Endothelial cell of umbilical vein (primary cell): ENCODE measurements around the gene MRPL27. TPM values are rescaled to one million over a fixed set of nuclear protein-coding genes. Genes with fewer than 3 reads are reported as not detected.

Experiments used
- BruUV-seq: library from RNA; stranded (reverse); fragments of 400-500 nt; replicated peaks from 2 replicates; lab custom pipeline; 2021; lab: Mats Ljungman, UMichigan
- CTCF ChIA-PET: fragments of 300-600, 350-600 bp; sonication (Branson Sonifier 250); formaldehyde crosslinking; loops from one replicate; lab custom pipeline; 2021; ENCODE audit warnings: antibody characterized with exemption, inconsistent platforms; lab: Charles Lee
- POLR2A ChIA-PET: fragments of 300-600, 350-600 bp; sonication (Branson Sonifier 250); formaldehyde crosslinking; loops from one replicate; lab custom pipeline; 2021; ENCODE audit warnings: antibody characterized with exemption, inconsistent platforms; lab: Charles Lee
- DNase-seq: peaks from one replicate; pipeline ENCODE4 v3.0.0-alpha.2; 2011; ENCODE audit warnings: low read depth, low spot score
- FAIRE-seq: peaks from 2 replicates; lab custom pipeline; 2011; peaks lifted over from hg19 to GRCh38; lab: Jason Lieb, UNC
- H2AFZ ChIP-seq: 2 replicates; pipeline ENCODE4 v1.6.0; 2012; ENCODE audit warnings: low read depth, low read length, control low read depth, inconsistent platforms
- H3K27ac ChIP-seq: 2 replicates; pipeline ENCODE4 v1.5.1; 2011; ENCODE audit warnings: low read depth, mild to moderate bottlenecking, control low read depth, low read length, moderate library complexity; ENCODE audit not compliant: insufficient read depth
- H3K27me3 ChIP-seq, 2 experiments: 2 replicates each; pipeline versions ENCODE4 v1.6.0 to v1.6.1; 2011; ENCODE audit warnings: low read length in 2 of 2, mixed read lengths in 1 of 2; ENCODE audit not compliant: control insufficient read depth in 2 of 2, insufficient read depth in 2 of 2
- H3K36me3 ChIP-seq, 2 experiments: 2 replicates in 1 of 2; 3 replicates in 1 of 2; pipeline ENCODE4 v1.5.1; 2011; ENCODE audit warnings: low read length in 2 of 2, mild to moderate bottlenecking in 1 of 2, moderate library complexity in 1 of 2; ENCODE audit not compliant: control insufficient read depth in 2 of 2, insufficient read depth in 2 of 2; ENCODE audit errors: extremely low read depth in 1 of 2
- H3K4me1 ChIP-seq: 3 replicates; pipeline ENCODE4 v1.5.1; 2011; ENCODE audit warnings: mild to moderate bottlenecking, low read length; ENCODE audit not compliant: control insufficient read depth, insufficient read depth; ENCODE audit errors: extremely low read depth
- H3K4me2 ChIP-seq: 2 replicates; pipeline ENCODE4 v1.6.1; 2011; ENCODE audit warnings: low read length, control low read depth, mixed read lengths; ENCODE audit not compliant: insufficient read depth
- H3K4me3 ChIP-seq, 3 experiments: fragments of 200-600 bp in 1 of 3; sonication (generic), shearing (Covaris generic) in 1 of 3; replicated peaks in 1 of 3; 2 replicates each; pipeline ENCODE4 v1.5.1; 2011 to 2016; ENCODE audit warnings: control low read depth in 3 of 3, low read length in 3 of 3, mild to moderate bottlenecking in 2 of 3, inconsistent platforms in 1 of 3, low read depth in 1 of 3, moderate library complexity in 1 of 3; ENCODE audit not compliant: insufficient read depth in 1 of 3
- H3K79me2 ChIP-seq: 2 replicates; pipeline ENCODE4 v1.6.0; 2012; ENCODE audit warnings: low read length, inconsistent platforms; ENCODE audit not compliant: control insufficient read depth, insufficient read depth
- H3K9ac ChIP-seq: replicated peaks from 2 replicates; pipeline ENCODE3; 2011; ENCODE audit warnings: low read length, control low read depth; ENCODE audit not compliant: insufficient read depth; ENCODE audit errors: extremely low read depth
- H3K9me1 ChIP-seq: replicated peaks from 3 replicates; pipeline ENCODE4 v1.6.0; 2011; ENCODE audit warnings: mild to moderate bottlenecking, low read length; ENCODE audit not compliant: control insufficient read depth, insufficient read depth; ENCODE audit errors: extremely low read depth
- H3K9me3 ChIP-seq: replicated peaks from 2 replicates; pipeline ENCODE4 v1.5.1; 2012; ENCODE audit warnings: low read length, inconsistent platforms; ENCODE audit not compliant: control insufficient read depth, insufficient read depth
- H4K20me1 ChIP-seq: replicated peaks from 2 replicates; pipeline ENCODE3; 2011; ENCODE audit warnings: mild to moderate bottlenecking, low read length; ENCODE audit not compliant: control insufficient read depth, insufficient read depth; ENCODE audit errors: extremely low read depth
- EZH2 ChIP-seq: IDR thresholded peaks from 2 replicates; pipeline ENCODE4 v1.6.1; 2012; ENCODE audit warnings: borderline replicate concordance, low read depth, mild to moderate bottlenecking, moderate library complexity, low read length, inconsistent platforms; ENCODE audit not compliant: severe bottlenecking
- FOS ChIP-seq: IDR thresholded peaks from 2 replicates; pipeline ENCODE4 v1.6.1; 2011; ENCODE audit warnings: mild to moderate bottlenecking, low read length, moderate library complexity, borderline replicate concordance; ENCODE audit not compliant: insufficient read depth
- GATA2 ChIP-seq: IDR thresholded peaks from 2 replicates; pipeline ENCODE4 v1.7.0; 2011; ENCODE audit warnings: low read depth, mild to moderate bottlenecking, moderate library complexity, mixed read lengths, low read length; ENCODE audit not compliant: insufficient read length, insufficient read depth
- JUN ChIP-seq: IDR thresholded peaks from 2 replicates; pipeline ENCODE4 v1.6.1; 2011; ENCODE audit warnings: borderline replicate concordance, low read depth; ENCODE audit not compliant: insufficient read length, insufficient read depth
- MYC ChIP-seq: IDR thresholded peaks from one replicate; pipeline ENCODE4 v1.6.1; 2011; ENCODE audit warnings: mild to moderate bottlenecking, low read depth, low read length
- POLR2A ChIP-seq: IDR thresholded peaks from 2 replicates; pipeline ENCODE4 v1.6.1; 2012; ENCODE audit warnings: low read depth, mild to moderate bottlenecking, control low read depth, low read length
- POLR2AphosphoS5 ChIP-seq: IDR thresholded peaks from 2 replicates; pipeline ENCODE4 v1.6.1; 2012; ENCODE audit warnings: low read depth, mild to moderate bottlenecking, control low read depth, low read length, moderate library complexity; ENCODE audit not compliant: insufficient read depth
- dilution Hi-C: fragments of 300-500 bp; cut with MboI; formaldehyde crosslinking; loops from one replicate; pipeline ENCODE4 v1.15.0; 2019; ENCODE audit warnings: low sequenced_read_pairs; ENCODE audit not compliant: extremely low pct_ligation_motif_present
- intact Hi-C: fragments of 100-400 bp; cut with micrococcal nuclease; formaldehyde crosslinking; loops from one replicate; pipeline ENCODE4 v1.10.0; 2022
- polyA plus RNA-seq, 4 experiments: library from polyadenylated mRNA; depleted of rRNA in 3 of 4; stranded (reverse) in 3 of 4; unstranded in 1 of 4; fragments of >200 nt; gene quantifications; 2 replicates each; pipeline versions ENCODE4 v1.2.1 to v1.2.3, GENCODE V29; 2011 to 2012; ENCODE audit warnings: missing spikeins in 1 of 4
- total RNA-seq: library from RNA; stranded (reverse); gene quantifications from 2 replicates; pipeline ENCODE4 v1.2.3, GENCODE V29; 2021
- TF ChIP-seq, protein P1 (sequence below): IDR thresholded peaks from 2 replicates; pipeline ENCODE4 v1.6.1; 2011; ENCODE audit not compliant: insufficient read depth, insufficient read length
- TF ChIP-seq, protein P2 (sequence below), 2 donors: IDR thresholded peaks; 1 replicate in 1 of 2; 2 replicates in 1 of 2; pipeline ENCODE4 v1.5.1; 2011; ENCODE audit warnings: low read length in 2 of 2, mild to moderate bottlenecking in 2 of 2, moderate library complexity in 2 of 2, control low read depth in 1 of 2, inconsistent platforms in 1 of 2, low read depth in 1 of 2; ENCODE audit not compliant: insufficient read depth in 1 of 2; ENCODE audit errors: extremely low read depth in 1 of 2

Gene MRPL27
- total and polyA plus RNA-seq, 2 donors (not counting 3 experiments of a cell fraction or from before 2014, with no cell fraction given): 76.2 to 158 TPM

DNA sequence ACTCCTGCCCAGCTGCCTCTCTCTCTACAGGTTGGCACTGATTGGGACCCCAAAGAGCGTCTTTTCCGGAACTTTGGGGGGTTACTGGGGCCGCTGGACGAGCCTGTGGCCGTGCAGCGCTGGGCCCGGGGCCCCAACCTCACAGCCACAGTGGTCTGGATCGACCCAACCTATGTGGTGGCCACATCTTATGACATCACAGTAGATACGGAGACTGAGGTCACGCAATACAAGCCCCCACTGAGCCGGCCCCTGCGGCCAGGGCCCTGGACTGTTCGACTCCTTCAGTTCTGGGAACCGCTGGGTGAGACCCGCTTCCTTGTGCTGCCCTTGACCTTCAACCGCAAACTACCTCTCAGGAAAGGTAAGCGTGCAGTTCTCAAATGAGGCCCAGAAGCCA is 14.8 kb downstream of the MRPL27 start:
- TF ChIP-seq GATA2 (no peak), POLR2A (no peak), MYC (no peak), JUN (no peak), FOS (no peak), EZH2 (no peak), POLR2AphosphoS5 (no peak)
- TF ChIP-seq, protein P1, sequence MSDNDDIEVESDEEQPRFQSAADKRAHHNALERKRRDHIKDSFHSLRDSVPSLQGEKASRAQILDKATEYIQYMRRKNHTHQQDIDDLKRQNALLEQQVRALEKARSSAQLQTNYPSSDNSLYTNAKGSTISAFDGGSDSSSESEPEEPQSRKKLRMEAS: no peak
- TF ChIP-seq, protein P2, sequence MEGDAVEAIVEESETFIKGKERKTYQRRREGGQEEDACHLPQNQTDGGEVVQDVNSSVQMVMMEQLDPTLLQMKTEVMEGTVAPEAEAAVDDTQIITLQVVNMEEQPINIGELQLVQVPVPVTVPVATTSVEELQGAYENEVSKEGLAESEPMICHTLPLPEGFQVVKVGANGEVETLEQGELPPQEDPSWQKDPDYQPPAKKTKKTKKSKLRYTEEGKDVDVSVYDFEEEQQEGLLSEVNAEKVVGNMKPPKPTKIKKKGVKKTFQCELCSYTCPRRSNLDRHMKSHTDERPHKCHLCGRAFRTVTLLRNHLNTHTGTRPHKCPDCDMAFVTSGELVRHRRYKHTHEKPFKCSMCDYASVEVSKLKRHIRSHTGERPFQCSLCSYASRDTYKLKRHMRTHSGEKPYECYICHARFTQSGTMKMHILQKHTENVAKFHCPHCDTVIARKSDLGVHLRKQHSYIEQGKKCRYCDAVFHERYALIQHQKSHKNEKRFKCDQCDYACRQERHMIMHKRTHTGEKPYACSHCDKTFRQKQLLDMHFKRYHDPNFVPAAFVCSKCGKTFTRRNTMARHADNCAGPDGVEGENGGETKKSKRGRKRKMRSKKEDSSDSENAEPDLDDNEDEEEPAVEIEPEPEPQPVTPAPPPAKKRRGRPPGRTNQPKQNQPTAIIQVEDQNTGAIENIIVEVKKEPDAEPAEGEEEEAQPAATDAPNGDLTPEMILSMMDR (IDR thresholded peaks at IDR 0.05; ENCODE audit: extremely low read depth in 1 of 2, insufficient read depth in 1 of 2, low read depth in 1 of 2, low read length in 2 of 2): no peak
- FAIRE-seq: no peak
- H3K27ac ChIP-seq: no peak overlapping the region
- intact Hi-C loops (no loop called here), dilution Hi-C loops (no loop called here)
- H3K9ac ChIP-seq: no peak overlapping the region
- H2AFZ ChIP-seq: no peak overlapping the region
- H3K27me3 ChIP-seq: no peaks in the 10 kb centered on the region
- no peak for DNase-seq
- ChIA-PET POLR2A (no interaction called here), CTCF (interaction anchor here (1.3 kb wide), 1 partner anchor 9 kb away, joined by 5 read pairs; no protein-coding TSS in a partner anchor)
- no peaks in the 10 kb centered on the region for H3K9me1 ChIP-seq
- no TSS peak for BruUV-seq
- no peak overlapping the region for H3K4me3 ChIP-seq
- no peaks in the 10 kb centered on the region for H3K4me1 ChIP-seq
- peaks cover 3 to 39% of the 10 kb centered on the region in 2 experiments for H3K36me3 ChIP-seq
- no peaks in the 10 kb centered on the region for H3K9me3 ChIP-seq
- no peak overlapping the region for H3K4me2 ChIP-seq
- no peaks in the 10 kb centered on the region for H4K20me1 ChIP-seq
- no peaks in the 10 kb centered on the region for H3K79me2 ChIP-seq
